A549 treated with dexamethasone at 1 μM for 4 hours (cell line): Measurements from ENCODE around the gene SHISA2. TPM values are rescaled to one million over a fixed set of nuclear protein-coding genes. Genes with fewer than 3 reads are reported as not detected.

Experiments used
- total RNA-seq: library from RNA; stranded (reverse); fragments of 200-300 nt; extraction: Qiagen RNA extraction; gene quantifications from 5 replicates; pipeline ENCODE4 v1.2.3, GENCODE V29; 2022

SHISA2 gene
- 0.05 to 0.08 TPM (median 0.06 TPM) in 4 of 5 replicates, not detected in the other for total RNA-seq

DNA sequence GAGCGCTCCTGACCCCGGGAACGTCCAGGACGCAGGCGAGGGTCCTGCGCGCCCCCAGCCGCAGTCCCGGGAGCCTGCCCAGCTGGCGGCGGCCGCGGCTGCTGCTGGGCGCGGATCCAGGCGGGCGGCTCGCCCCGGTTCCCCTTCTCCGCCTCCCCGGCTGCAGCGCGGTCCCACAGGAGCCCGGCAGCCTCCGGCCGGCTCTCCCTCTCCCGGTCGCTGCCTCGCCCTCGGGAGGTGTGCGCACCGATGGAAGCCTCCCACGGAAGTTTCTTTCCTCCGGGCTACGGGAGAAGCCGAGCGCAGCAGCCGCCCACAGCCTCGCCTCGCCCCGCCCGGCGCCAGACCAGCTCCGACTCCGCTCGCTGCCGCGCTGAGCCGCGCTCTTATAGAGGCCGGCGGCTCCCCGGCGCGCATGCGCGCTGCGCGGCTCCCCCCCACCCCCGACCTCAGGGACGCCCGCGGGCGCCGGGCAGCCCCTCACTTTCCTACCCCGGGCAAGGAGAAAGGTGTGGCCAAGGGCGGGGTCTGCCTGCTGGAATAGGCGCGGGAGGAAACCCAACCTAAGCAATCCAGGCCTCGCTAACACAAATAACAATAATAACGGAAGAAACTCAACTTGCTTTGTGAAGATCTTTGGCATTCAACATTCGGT lies at the start of gene SHISA2:
SHISA2 (minus strand) TSS at position 360 of the 655 bp plus-strand sequence. CDS start 1,041 bp downstream, outside the sequence.

Other genes with a start within 250 kb of the SHISA2 start
- gene RNF6, start 170.3 kb upstream of the SHISA2 start, total RNA-seq = 26.1 to 30.7 TPM (median 27.7 TPM) in 5 replicates
- gene CDK8, start 202.1 kb upstream of the SHISA2 start, total RNA-seq = 11.3 to 14.1 TPM (median 12.7 TPM) in 5 replicates